GM12872 (cell line): ENCODE results near the gene EN1.

Source experiments
- TF ChIP-seq, protein P1 (sequence below): IDR thresholded peaks from 3 replicates; pipeline ENCODE4 v1.5.1; 2011; ENCODE audit warnings: low read depth, mild to moderate bottlenecking, low read length, moderate library complexity; ENCODE audit not compliant: insufficient read depth

The EN1 gene

DNA sequence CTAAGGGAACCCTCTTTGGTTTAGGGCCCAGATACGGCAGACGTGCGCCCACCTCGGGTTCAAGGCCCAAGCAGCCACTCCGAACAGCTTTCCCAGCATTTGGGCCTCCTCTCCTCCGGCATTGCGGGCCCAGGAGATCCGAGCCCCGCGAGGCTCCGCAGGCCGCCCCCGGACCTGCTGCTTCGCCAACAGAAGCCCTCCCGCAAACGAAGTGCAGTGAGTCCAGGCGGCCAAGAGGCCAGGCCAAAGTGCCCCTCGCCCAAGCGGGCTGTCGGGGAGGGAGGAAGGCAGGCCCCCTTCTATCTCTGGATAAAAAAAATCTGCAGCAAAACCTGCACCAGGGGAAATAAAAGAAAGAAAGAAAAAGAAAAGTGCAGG lies 6.0 kb downstream of the EN1 start:
- TF ChIP-seq, protein P1, sequence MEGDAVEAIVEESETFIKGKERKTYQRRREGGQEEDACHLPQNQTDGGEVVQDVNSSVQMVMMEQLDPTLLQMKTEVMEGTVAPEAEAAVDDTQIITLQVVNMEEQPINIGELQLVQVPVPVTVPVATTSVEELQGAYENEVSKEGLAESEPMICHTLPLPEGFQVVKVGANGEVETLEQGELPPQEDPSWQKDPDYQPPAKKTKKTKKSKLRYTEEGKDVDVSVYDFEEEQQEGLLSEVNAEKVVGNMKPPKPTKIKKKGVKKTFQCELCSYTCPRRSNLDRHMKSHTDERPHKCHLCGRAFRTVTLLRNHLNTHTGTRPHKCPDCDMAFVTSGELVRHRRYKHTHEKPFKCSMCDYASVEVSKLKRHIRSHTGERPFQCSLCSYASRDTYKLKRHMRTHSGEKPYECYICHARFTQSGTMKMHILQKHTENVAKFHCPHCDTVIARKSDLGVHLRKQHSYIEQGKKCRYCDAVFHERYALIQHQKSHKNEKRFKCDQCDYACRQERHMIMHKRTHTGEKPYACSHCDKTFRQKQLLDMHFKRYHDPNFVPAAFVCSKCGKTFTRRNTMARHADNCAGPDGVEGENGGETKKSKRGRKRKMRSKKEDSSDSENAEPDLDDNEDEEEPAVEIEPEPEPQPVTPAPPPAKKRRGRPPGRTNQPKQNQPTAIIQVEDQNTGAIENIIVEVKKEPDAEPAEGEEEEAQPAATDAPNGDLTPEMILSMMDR: no peak

DNA sequence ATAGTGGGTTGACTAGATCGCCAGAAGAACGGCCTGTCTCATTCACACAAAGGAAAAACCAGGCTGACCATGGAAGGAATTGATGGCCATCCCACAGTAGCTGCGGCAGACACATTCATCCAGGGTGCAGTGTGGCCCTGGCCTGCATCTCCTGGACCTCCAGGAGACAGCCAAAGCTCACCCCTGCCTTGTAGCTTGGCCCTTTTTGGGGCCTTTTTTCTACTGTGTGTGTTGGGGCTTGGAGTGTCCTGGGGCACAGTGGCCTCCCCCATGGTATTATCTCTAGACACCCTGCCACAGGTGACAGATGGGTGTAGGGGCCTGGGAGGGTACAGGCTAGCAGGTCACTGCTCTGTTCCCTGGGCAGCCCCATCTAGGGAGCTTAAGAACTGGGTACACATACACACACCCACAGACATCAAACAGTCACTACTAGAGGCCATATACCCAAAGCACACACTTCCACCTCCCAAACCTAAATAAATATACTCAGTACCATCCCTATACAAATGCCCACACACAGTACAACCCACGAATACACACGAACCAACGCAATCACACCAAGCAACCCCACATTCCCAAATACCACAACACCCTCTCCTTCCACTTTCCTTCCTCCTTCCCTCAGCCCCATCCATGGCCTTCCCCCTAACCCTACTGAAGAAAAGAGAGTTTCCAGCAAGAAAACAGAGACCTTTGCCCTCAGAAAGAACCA lies 8.6 kb downstream of the EN1 start:
- TF ChIP-seq, protein P1: no peak

DNA sequence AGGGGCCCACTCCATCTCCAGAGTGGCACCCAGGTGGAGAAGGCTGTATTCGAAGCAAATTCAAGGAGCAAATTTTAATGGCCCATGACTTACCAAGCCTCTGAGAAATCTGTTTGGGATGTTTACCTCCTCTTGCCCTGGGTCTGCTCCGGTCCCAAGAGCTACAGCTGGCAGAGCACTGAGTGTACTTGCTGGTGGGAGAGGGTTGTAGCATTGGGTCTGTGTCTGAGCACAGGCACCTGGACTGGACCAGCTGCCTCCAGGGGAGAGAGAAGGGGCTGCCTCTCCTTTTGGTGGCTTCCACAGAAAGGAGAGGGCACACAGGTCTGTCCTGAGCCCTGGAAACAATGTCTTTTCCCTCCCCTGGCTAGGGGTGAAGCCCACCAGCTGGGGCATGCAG lies 9.8 kb downstream of the EN1 start:
- TF ChIP-seq, protein P1: no peak

DNA sequence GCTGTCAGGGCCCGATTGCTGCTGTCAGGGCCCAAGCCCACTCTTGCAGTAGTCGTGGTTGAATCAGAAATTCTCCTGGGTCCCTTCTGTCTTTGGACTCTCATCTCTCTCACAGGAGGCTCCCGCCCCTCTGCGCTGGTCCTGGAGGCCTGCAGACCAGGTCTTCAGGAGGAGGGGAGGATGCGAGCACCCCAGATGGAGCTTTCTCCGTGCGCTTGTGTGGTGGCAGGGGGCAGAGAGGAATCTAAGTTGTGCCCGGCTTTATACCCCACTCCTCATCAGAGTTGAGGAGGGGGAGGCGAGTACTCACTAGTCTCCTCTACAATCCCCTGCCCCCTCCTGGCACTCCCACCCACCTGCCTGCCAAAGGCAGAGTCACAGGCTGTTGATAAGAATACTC lies 10.4 kb downstream of the EN1 start:
- TF ChIP-seq, protein P1: no peak

DNA sequence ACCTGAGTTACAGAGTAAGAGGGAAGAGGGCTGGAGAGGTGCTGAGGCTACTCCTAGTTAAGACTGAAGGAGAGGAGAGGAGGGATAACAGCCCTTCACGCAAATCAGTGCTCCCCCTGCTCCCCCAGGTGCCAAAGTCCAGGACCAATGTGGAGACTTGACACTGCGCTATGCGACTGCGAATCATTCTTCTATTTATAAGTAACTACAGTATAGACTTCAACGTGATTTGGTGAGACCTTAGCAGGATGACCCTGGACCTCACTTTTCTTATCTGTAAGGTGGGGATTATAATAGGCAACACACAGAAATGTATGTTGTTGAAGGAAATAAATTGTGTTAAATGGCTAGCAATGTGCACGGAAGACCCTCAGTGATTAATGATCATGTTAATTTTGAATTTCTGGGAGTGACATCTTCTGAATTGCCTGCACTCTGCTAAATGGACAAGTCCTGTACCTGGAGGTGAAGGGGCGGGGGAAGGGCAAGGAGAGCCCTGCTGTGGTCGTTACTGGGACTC lies 11.0 kb downstream of the EN1 start:
- TF ChIP-seq, protein P1: no peak

DNA sequence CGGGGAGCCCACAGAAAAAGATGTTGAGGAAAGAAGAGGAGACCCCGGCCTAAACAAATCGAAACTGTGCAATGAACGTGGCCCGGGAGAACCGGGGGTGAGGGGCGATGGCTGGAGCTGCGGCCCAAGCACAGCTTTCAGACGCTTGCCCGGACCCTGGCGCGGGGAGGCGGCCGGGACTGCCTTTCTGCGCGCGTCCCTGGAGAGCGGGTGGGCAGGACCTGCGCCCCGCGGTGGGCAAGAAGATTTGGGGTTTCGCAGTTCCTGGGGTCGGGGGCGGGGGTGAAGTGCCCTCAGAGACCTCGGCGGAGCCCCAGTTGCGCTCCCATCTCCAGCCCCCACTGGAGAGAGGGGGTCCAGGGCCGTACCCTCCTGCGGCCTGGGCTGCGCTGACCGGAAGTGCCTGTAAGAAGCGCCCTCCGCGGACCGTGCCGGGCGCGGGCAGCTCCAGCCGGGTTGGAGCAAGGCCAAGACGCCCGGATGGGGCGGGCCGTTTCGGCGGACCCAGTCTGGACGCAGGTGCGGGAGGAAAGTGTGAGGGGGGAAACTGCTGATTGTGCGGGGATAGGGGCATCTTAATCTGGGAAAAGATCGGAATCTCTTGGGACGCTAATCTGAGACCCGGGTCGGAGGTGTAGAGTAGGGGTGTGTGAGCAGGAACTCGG lies 11.6 kb downstream of the EN1 start:
- TF ChIP-seq, protein P1: no peak

DNA sequence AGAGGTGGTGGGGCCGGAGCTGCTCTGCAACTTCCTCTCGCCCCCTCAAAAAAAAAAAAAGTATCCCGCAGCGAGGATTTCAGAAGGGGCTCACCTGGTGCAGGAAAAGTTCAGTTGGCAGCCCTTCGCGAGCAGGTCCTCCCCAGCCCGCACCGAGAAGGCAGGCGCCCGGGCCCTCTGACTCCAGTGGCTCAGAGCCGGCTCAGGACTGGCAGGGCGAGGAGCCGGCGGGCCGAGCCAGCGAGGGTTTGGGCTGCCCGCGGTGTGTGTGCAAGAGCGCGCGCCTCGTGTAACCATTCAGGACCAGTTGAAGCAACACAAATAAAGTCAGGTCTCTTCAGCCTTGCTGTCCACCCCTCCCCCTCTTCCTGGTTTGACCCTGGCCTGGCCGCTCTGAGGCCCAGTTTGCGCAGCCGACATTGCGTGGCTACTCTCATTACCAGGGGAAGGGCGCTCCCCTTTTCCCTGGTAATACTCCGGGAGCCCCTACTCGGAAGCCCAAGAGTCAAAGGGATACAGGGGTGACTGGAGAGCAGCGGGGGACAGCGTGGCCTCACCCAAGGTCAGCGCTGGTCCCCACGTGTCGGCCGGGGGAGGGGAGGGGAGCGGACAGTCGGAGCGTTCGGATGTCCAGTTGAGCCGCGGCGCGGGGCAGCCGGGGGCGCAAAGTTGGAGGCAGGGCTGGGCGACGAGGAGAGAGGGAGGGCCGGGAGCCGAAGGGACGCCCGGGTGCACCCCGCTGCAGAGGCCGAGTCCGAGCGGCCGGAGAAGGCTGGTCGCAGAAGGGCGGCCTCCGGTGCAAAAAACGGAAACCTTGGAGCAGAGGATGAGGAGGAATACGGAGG lies 12.3 kb downstream of the EN1 start:
- TF ChIP-seq, protein P1: no peak
